Stomach (tissue), 9 donors: Measurements from ENCODE around the gene KLHL1. TPM values are rescaled to one million over a fixed set of nuclear protein-coding genes. Genes with fewer than 3 reads are reported as not detected.

Experiments
- DNase-seq, 2 donors: peaks; one replicate each; pipeline versions ENCODE4 v3.0.0 to v3.0.0-alpha.2; 2013 to 2019
- H3K27ac ChIP-seq, 5 donors: fragments of 200-600 bp in 4 of 5; sonication (generic) in 4 of 5; one replicate each; pipeline ENCODE4 v1.5.1; 2013 to 2019; ENCODE audit warnings: mild to moderate bottlenecking in 1 of 5, moderate library complexity in 1 of 5
- H3K27me3 ChIP-seq, 3 donors: fragments of 200-600 bp; sonication (generic); one replicate each; pipeline ENCODE4 v1.5.1; 2017 to 2019; ENCODE audit warnings: mixed run types in 1 of 3
- H3K36me3 ChIP-seq, 4 donors: fragments of 200-600 bp; sonication (generic); 1 replicate in 3 of 4; 2 replicates in 1 of 4; pipeline ENCODE4 v1.5.1; 2016 to 2019
- H3K4me1 ChIP-seq, 4 donors: fragments of 200-600 bp; sonication (generic); one replicate each; pipeline ENCODE4 v1.5.1; 2016 to 2019
- H3K4me3 ChIP-seq, 4 donors: fragments of 200-600 bp; sonication (generic) in 3 of 4; one replicate each; pipeline ENCODE4 v1.5.1; 2016 to 2019; ENCODE audit warnings: mild to moderate bottlenecking in 1 of 4
- H3K9me3 ChIP-seq, 4 donors: fragments of 200-600 bp; sonication (generic); one replicate each; pipeline ENCODE4 v1.5.1; 2016 to 2019
- CTCF ChIP-seq, 7 experiments: fragments of 450-650 bp in 4 of 7; fragments of 200-600 bp in 3 of 7; sonication (generic) in 3 of 7; IDR thresholded peaks; one replicate each; pipeline ENCODE4 v1.5.1; 2016 to 2019; ENCODE audit warnings: antibody characterized with exemption in 7 of 7, control low read depth in 2 of 7, mild to moderate bottlenecking in 1 of 7
- EP300 ChIP-seq: sonication (generic); formaldehyde crosslinking; IDR thresholded peaks from one replicate; pipeline ENCODE4 v1.6.1; 2017; ENCODE audit warnings: antibody characterized with exemption
- POLR2A ChIP-seq, 4 donors: fragments of 450-650 bp; IDR thresholded peaks; one replicate each; pipeline ENCODE4 v1.6.1; 2016; ENCODE audit warnings: antibody characterized with exemption in 4 of 4, control low read depth in 2 of 4, mild to moderate bottlenecking in 1 of 4, moderate library complexity in 1 of 4
- POLR2AphosphoS5 ChIP-seq, 3 donors: sonication (generic); formaldehyde crosslinking; IDR thresholded peaks; one replicate each; pipeline ENCODE4 v1.6.1; 2016; ENCODE audit warnings: antibody characterized with exemption in 3 of 3
- WGBS, 5 donors: extraction: QIAGEN DNeasy Blood & Tissue Kit in 3 of 5; methylation state at CpG; one replicate each; pipeline versions ENCODE4 v1.1.5 to v1.1.7; 2013 to 2018; 5-methylcytosine and 5-hydroxymethylcytosine counted together
- intact Hi-C: fragments of 100-400 bp; cut with DNase I; formaldehyde crosslinking; loops from one replicate; pipeline ENCODE4 v1.15.1; 2023; ENCODE audit warnings: low total_unique reads
- polyA plus RNA-seq, 3 donors: library from polyadenylated mRNA; stranded (reverse); fragments of 200-250 nt; gene quantifications; one replicate each; pipeline ENCODE4 v1.2.3, GENCODE V29; 2013
- total RNA-seq, 5 donors: library from RNA; depleted of rRNA; stranded (reverse); fragments of >200 nt; gene quantifications; one replicate each; pipeline versions ENCODE4 v1.1.0 to v1.2.3, GENCODE V29; 2014 to 2016
- donor health status: healthy with polysubstance abuse.
- donor health status: Bipolar disorder and iron deficiency.
- donor health status: healthy.

Gene KLHL1
- total and polyA plus RNA-seq, 8 donors = 0.14 to 0.45 (median 0.37) TPM; not detected in 5

GRCh38 chr13:70080012-70080411, 28.2 kb downstream of the KLHL1 start:
- WGBS, 5 donors = 16 to 41% (median 30%) methylated on average over 4 of the region's 4 CpGs
- no peak for TF ChIP-seq POLR2AphosphoS5 (IDR thresholded peaks at IDR 0.05)
- TF ChIP-seq EP300 = no peak
- no peak for TF ChIP-seq POLR2A (IDR thresholded peaks at IDR 0.05)
- TF ChIP-seq CTCF (IDR thresholded peaks at IDR 0.05) = no peak
- intact Hi-C loops = no loop called here

GRCh38 chr13:70054572-70054971, 53.7 kb downstream of the KLHL1 start:
- Histone ChIP-seq H3K4me3 (no peak overlapping the region), H3K4me1 (no peaks in the 10 kb centered on the region), H3K27ac (no peak overlapping the region), H3K27me3 (no peaks in the 10 kb centered on the region), H3K36me3 (no peaks in the 10 kb centered on the region), H3K9me3 (no peaks in the 10 kb centered on the region)
- no peak for TF ChIP-seq CTCF (IDR thresholded peaks at IDR 0.05)
- intact Hi-C loops = no loop called here
- DNase-seq = no peak

More at GRCh38 chr13:70080012-70080411, 28.2 kb downstream of the KLHL1 start:
- DNase-seq = peak in 1 of 2 donors; percentile 1
- Histone ChIP-seq H3K36me3 (no peaks in the 10 kb centered on the region), H3K4me1 (no peaks in the 10 kb centered on the region), H3K9me3 (no peaks in the 10 kb centered on the region), H3K27ac (no peak overlapping the region), H3K27me3 (no peaks in the 10 kb centered on the region), H3K4me3 (no peak overlapping the region)

- intact Hi-C loops = no loop called here
- Histone ChIP-seq H3K9me3 (no peaks in the 10 kb centered on the region), H3K27me3 (no peaks in the 10 kb centered on the region), H3K36me3 (no peaks in the 10 kb centered on the region), H3K27ac (no peak overlapping the region), H3K4me3 (no peak overlapping the region), H3K4me1 (no peaks in the 10 kb centered on the region)
- no peak for TF ChIP-seq EP300
- DNase-seq = no peak
- WGBS, 5 donors = 60 to 79% (median 73%) methylated on average over 1 of the region's 1 CpG
Measured at GRCh38 chr13:70051531-70051930, 56.7 kb downstream of the KLHL1 start.

- WGBS, 5 donors = 80 to 97% (median 94%) methylated on average over 1 of the region's 1 CpG
Measured at GRCh38 chr13:70043685-70044084, 64.6 kb downstream of the KLHL1 start.

GRCh38 chr13:70042193-70042592, 66.1 kb downstream of the KLHL1 start:
- TF ChIP-seq CTCF (IDR thresholded peaks at IDR 0.05) (no peak), POLR2AphosphoS5 (IDR thresholded peaks at IDR 0.05) (no peak), EP300 (no peak), POLR2A (IDR thresholded peaks at IDR 0.05) (no peak)
- no peak overlapping the region for H3K27ac ChIP-seq
- H3K27me3 ChIP-seq = no peaks in the 10 kb centered on the region
- DNase-seq = peak in 1 of 2 donors; percentile 68
- no peaks in the 10 kb centered on the region for H3K9me3 ChIP-seq
- WGBS, 5 donors = 31 to 55% (median 47%) methylated on average over 4 of the region's 4 CpGs
- H3K36me3 ChIP-seq = no peaks in the 10 kb centered on the region
- intact Hi-C loops = no loop called here
- no peaks in the 10 kb centered on the region for H3K4me1 ChIP-seq
- no peak overlapping the region for H3K4me3 ChIP-seq

More at GRCh38 chr13:70043685-70044084, 64.6 kb downstream of the KLHL1 start:
- Histone ChIP-seq H3K4me1 (no peaks in the 10 kb centered on the region), H3K27me3 (no peaks in the 10 kb centered on the region), H3K36me3 (no peaks in the 10 kb centered on the region), H3K27ac (no peak overlapping the region), H3K4me3 (no peak overlapping the region), H3K9me3 (no peaks in the 10 kb centered on the region)
- TF ChIP-seq POLR2A (IDR thresholded peaks at IDR 0.05) (no peak), POLR2AphosphoS5 (IDR thresholded peaks at IDR 0.05) (no peak), CTCF (IDR thresholded peaks at IDR 0.05) (no peak), EP300 (no peak)
- no peak for DNase-seq
- intact Hi-C loops = no loop called here
